Caco-2 (cell line): ENCODE results near the gene PBX1. TPM values are rescaled to one million over a fixed set of nuclear protein-coding genes. Genes with fewer than 3 reads are reported as not detected.

Experiments
- BruUV-seq: library from RNA; stranded (reverse); fragments of 400-500 nt; replicated peaks from 2 replicates; lab custom pipeline; 2021; lab: Mats Ljungman, UMichigan
- CTCF ChIA-PET: fragments of 300-600 bp; sonication (Branson Sonifier 250); formaldehyde crosslinking; loops from one replicate; lab custom pipeline; 2022; ENCODE audit warnings: antibody characterized with exemption; lab: Charles Lee
- POLR2A ChIA-PET: fragments of 300-600 bp; sonication (Branson Sonifier 250); formaldehyde crosslinking; loops from one replicate; lab custom pipeline; 2022; ENCODE audit warnings: antibody characterized with exemption; lab: Charles Lee
- DNase-seq, 2 experiments: peaks; one replicate each; pipeline versions ENCODE4 v3.0.0 to v3.0.0-alpha.2; 2020 to 2022
- H3K27me3 ChIP-seq: replicated peaks from 2 replicates; pipeline ENCODE4 v1.6.0; 2011; ENCODE audit warnings: low read length; ENCODE audit not compliant: control insufficient read depth, insufficient read depth
- H3K36me3 ChIP-seq: 2 replicates; pipeline ENCODE4 v1.5.1; 2011; ENCODE audit warnings: low read length; ENCODE audit not compliant: control insufficient read depth, insufficient read depth
- H3K4me1 ChIP-seq: fragments of 250-450 bp; sonication (Bioruptor Pico); 2 replicates; pipeline ENCODE4 v1.5.1; 2020; ENCODE audit warnings: mild to moderate bottlenecking
- H3K4me3 ChIP-seq: 2 replicates; pipeline ENCODE4 v1.5.1; 2011; ENCODE audit warnings: low read depth, mild to moderate bottlenecking, control low read depth, low read length
- H3K9me3 ChIP-seq: fragments of 250-450 bp; sonication (Bioruptor Pico); 2 replicates; pipeline ENCODE4 v1.5.1; 2020; ENCODE audit warnings: mild to moderate bottlenecking, moderate library complexity
- H3K27ac Mint-ChIP-seq: one replicate; pipeline ENCODE4 v1.8.0; 2022; ENCODE audit warnings: mixed read lengths; ENCODE audit not compliant: unreplicated experiment
- H3K27me3 Mint-ChIP-seq: one replicate; pipeline ENCODE4 v1.8.0; 2022; ENCODE audit warnings: mixed read lengths; ENCODE audit not compliant: insufficient read depth, unreplicated experiment
- H3K36me3 Mint-ChIP-seq: one replicate; pipeline ENCODE4 v1.8.0; 2022; ENCODE audit warnings: mild to moderate bottlenecking, mixed read lengths; ENCODE audit not compliant: insufficient read depth, unreplicated experiment
- H3K4me1 Mint-ChIP-seq: one replicate; pipeline ENCODE4 v1.8.0; 2022; ENCODE audit warnings: low read depth, mixed read lengths; ENCODE audit not compliant: unreplicated experiment
- H3K4me3 Mint-ChIP-seq: one replicate; pipeline ENCODE4 v1.8.0; 2022; ENCODE audit warnings: mild to moderate bottlenecking, moderate library complexity, mixed read lengths; ENCODE audit not compliant: unreplicated experiment
- H3K9me3 Mint-ChIP-seq: one replicate; pipeline ENCODE4 v1.8.0; 2022; ENCODE audit warnings: mixed read lengths; ENCODE audit not compliant: unreplicated experiment
- intact Hi-C: fragments of 100-400 bp; cut with micrococcal nuclease; formaldehyde crosslinking; loops from one replicate; pipeline ENCODE4 v1.10.0; 2022; ENCODE audit not compliant: unreplicated experiment
- total RNA-seq: library from RNA; stranded (reverse); gene quantifications from 2 replicates; pipeline ENCODE4 v1.2.3, GENCODE V29; 2022
- TF ChIP-seq, protein P1 (sequence below), 2 experiments: fragments of 200-600 bp in 1 of 2; IDR thresholded peaks; 1 replicate in 1 of 2; 2 replicates in 1 of 2; pipeline versions ENCODE4 v1.5.1 to v1.8.0; 2011 to 2022; ENCODE audit warnings: antibody characterized with exemption in 1 of 2, control low read depth in 1 of 2, inconsistent platforms in 1 of 2, low read depth in 1 of 2, low read length in 1 of 2, mild to moderate bottlenecking in 1 of 2, moderate library complexity in 1 of 2; ENCODE audit not compliant: insufficient read depth in 1 of 2, severe bottlenecking in 1 of 2, unreplicated experiment in 1 of 2

PBX1 gene
- total RNA-seq, 1 experiment from 2014 or later, result 103 TPM

DNA sequence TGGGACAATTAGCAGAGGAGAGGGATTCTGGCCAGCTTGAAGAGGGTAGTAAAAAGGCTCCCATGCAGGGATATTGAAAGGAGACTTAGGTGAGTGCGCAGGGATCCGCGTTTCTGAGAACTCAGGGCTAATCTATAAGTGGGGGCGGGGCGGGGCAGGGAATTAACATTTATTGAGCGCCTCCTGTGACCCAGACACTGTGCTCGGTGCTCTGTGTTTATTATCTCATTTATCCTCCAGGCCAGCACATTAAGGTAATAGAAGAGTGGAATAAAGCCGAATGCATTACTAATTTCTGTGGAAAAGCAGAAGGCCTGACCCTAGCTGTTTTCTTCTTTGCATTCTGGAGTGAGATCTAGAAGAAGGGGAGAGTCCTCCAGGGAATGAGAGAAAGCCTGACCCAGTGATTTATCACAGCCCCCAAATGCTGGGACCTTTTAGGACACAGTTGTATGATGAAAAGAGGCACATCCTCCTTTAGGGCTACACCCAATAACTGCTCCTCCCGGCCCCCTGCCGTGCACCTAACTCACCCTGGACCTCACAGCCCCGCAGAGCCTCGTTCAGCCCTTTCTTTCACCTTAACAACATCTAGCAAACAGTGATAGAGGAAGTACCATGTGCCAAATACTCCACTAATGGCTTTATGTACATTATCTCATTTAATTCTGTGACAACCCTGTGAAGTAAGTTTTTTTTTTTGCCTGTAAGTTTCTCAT is 317.6 kb downstream of the PBX1 start:
- H3K4me1 Mint-ChIP-seq, result no peaks in the 10 kb centered on the region
- Histone ChIP-seq H3K4me3 (no peak overlapping the region), H3K27me3 (no peaks in the 10 kb centered on the region), H3K4me1 (no peaks in the 10 kb centered on the region), H3K36me3 (no peaks in the 10 kb centered on the region), H3K9me3 (no peaks in the 10 kb centered on the region)
- no peaks in the 10 kb centered on the region for H3K36me3 Mint-ChIP-seq
- no peak overlapping the region for H3K4me3 Mint-ChIP-seq
- TF ChIP-seq, protein P1, sequence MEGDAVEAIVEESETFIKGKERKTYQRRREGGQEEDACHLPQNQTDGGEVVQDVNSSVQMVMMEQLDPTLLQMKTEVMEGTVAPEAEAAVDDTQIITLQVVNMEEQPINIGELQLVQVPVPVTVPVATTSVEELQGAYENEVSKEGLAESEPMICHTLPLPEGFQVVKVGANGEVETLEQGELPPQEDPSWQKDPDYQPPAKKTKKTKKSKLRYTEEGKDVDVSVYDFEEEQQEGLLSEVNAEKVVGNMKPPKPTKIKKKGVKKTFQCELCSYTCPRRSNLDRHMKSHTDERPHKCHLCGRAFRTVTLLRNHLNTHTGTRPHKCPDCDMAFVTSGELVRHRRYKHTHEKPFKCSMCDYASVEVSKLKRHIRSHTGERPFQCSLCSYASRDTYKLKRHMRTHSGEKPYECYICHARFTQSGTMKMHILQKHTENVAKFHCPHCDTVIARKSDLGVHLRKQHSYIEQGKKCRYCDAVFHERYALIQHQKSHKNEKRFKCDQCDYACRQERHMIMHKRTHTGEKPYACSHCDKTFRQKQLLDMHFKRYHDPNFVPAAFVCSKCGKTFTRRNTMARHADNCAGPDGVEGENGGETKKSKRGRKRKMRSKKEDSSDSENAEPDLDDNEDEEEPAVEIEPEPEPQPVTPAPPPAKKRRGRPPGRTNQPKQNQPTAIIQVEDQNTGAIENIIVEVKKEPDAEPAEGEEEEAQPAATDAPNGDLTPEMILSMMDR (IDR thresholded peaks at IDR 0.05; ENCODE audit: insufficient read depth in 1 of 2, low read depth in 1 of 2, low read length in 1 of 2, severe bottlenecking in 1 of 2, unreplicated experiment in 1 of 2), result no peak
- no TSS peak for BruUV-seq
- CTCF ChIA-PET, result no interaction called here
- H3K27me3 Mint-ChIP-seq, result peaks cover 6% of the 10 kb centered on the region
- no peaks in the 10 kb centered on the region for H3K9me3 Mint-ChIP-seq
- no peak overlapping the region for H3K27ac Mint-ChIP-seq
- POLR2A ChIA-PET, result no interaction called here
- no peak for DNase-seq
- intact Hi-C loops, result no loop called here

DNA sequence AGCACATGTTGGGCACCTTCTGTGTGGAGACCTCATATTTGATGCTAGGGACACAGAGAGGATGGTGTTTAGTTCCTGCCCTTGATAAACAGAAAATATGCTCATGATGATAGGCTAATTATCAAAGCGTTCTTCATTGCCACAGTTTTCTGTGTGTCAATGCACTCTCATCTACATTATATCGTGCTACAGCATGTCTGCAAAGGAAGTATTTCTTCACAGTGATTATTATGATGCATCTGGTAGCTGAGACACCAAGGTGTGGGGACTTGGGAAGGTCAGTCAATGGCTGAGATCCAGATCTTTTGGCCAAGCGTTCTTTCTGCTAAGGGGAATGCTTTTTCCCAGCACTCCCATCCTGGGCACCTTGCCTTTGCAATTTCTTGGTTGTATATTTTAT is 321.2 kb downstream of the PBX1 start:
- H3K9me3 ChIP-seq, result no peaks in the 10 kb centered on the region
- POLR2A ChIA-PET, result interaction anchor here (0.6 kb wide), 2 partner anchors 69 to 78 kb away, joined by 3 to 7 read pairs; no protein-coding TSS in a partner anchor
- Mint-ChIP-seq H3K4me3 (no peak overlapping the region), H3K36me3 (no peaks in the 10 kb centered on the region), H3K27ac (no peak overlapping the region), H3K27me3 (peaks cover 6% of the 10 kb centered on the region), H3K9me3 (no peaks in the 10 kb centered on the region), H3K4me1 (no peaks in the 10 kb centered on the region)
- H3K36me3 ChIP-seq, result no peaks in the 10 kb centered on the region
- TF ChIP-seq, protein P1 (IDR thresholded peaks at IDR 0.05; ENCODE audit: insufficient read depth in 1 of 2, low read depth in 1 of 2, low read length in 1 of 2, severe bottlenecking in 1 of 2, unreplicated experiment in 1 of 2), result no peak
- no peak overlapping the region for H3K4me3 ChIP-seq
- CTCF ChIA-PET, result no interaction called here
- intact Hi-C loops, result no loop called here
- H3K4me1 ChIP-seq, result no peaks in the 10 kb centered on the region
- H3K27me3 ChIP-seq, result no peaks in the 10 kb centered on the region
- no TSS peak for BruUV-seq
- DNase-seq, result no peak

DNA sequence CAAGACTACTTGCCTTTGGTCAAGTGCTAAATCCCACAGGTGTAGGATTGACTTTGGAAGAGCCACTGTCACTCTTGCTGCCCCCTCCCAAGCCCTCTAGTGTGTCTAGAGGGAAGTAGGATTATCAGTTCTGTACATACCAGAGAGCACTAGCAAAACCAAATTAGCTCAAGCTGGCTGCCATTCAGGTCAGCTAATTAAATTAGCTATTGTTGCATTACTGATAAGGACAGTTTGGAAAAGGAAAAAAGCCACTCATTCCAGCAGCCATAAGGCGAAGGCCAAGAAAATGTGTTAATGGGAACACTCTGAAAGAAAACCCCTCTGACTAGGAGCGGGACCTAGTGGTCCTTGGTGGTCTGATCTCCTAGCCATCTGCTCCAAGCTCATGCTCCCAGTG is 321.7 kb downstream of the PBX1 start:
- Histone ChIP-seq H3K9me3 (no peaks in the 10 kb centered on the region), H3K4me1 (peaks cover 3% of the 10 kb centered on the region), H3K4me3 (no peak overlapping the region), H3K27me3 (no peaks in the 10 kb centered on the region), H3K36me3 (no peaks in the 10 kb centered on the region)
- intact Hi-C loops, result no loop called here
- H3K36me3 Mint-ChIP-seq, result no peaks in the 10 kb centered on the region
- H3K27me3 Mint-ChIP-seq, result peaks cover 6% of the 10 kb centered on the region
- TF ChIP-seq, protein P1 (IDR thresholded peaks at IDR 0.05; ENCODE audit: insufficient read depth in 1 of 2, low read depth in 1 of 2, low read length in 1 of 2, severe bottlenecking in 1 of 2, unreplicated experiment in 1 of 2), result no peak
- ChIA-PET POLR2A (interaction anchor here (0.6 kb wide), 2 partner anchors 68 to 78 kb away, joined by 3 to 7 read pairs; no protein-coding TSS in a partner anchor), CTCF (no interaction called here)
- peaks cover 4% of the 10 kb centered on the region for H3K4me1 Mint-ChIP-seq
- no TSS peak for BruUV-seq
- DNase-seq, result no peak
- no peak overlapping the region for H3K4me3 Mint-ChIP-seq
- no peaks in the 10 kb centered on the region for H3K9me3 Mint-ChIP-seq
- H3K27ac Mint-ChIP-seq, result no peak overlapping the region
